Measurements from ENCODE around the gene SGCG.

GRCh38 chr13:23180711-23181110, at the start of gene SGCG:
- TF ChIP-seq CTCF (IDR thresholded peaks at IDR 0.05) (no peak), POLR2A (IDR thresholded peaks at IDR 0.05) (no peak), EP300 (IDR thresholded peaks at IDR 0.05) (no peak), POLR2AphosphoS5 (IDR thresholded peaks at IDR 0.05) (no peak)

All from suprapubic skin (tissue), 4 donors.